ENCODE data around the gene FIGN. TPM values are rescaled to one million over a fixed set of nuclear protein-coding genes. Genes with fewer than 3 reads are reported as not detected.

FIGN gene
- total and polyA plus RNA-seq, 4 donors, result 1.1 to 7.8 (median 5.1) TPM

DNA sequence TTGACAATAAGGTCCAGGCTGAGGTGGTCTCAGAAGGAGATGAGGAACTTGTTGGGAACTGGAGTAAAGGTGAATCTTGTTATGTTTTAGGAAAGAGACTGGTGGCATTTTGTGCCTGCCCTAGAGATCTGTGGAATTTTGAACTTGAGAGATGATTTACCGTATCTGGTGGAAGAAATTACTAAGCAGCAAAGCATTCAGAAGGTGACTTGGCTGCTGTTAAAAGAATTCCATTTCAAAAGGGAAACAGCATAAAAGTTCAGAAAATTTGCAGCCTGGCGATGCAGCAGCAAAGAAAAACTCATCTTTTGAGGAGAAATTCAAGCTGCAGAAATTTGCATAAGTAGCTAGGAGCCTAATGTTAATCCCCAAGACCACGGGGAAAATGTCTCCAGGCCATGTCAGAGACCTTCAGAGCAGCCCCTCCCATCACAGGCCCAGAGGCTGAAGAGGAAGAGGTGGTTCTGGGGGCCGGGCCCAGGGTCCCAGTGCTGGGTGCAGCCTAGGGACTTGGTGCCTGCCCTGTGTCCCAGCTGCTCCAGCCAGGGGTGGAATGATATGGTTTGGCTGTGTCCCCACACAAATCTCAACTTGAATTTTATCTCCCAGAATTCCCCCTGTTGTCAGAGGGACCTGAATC, 73.5 kb downstream of the FIGN start:
- Histone ChIP-seq H3K4me3 (ENCODE audit: low read depth in 1 of 3, low read length in 3 of 3) (no peak overlapping the region), H3K27ac (ENCODE audit: low read depth in 1 of 2, low read length in 2 of 2) (no peak overlapping the region), H3K9ac (ENCODE audit: low read depth in 1 of 2, low read length in 2 of 2) (no peak overlapping the region), H3K27me3 (ENCODE audit: control insufficient read depth in 4 of 4, insufficient read depth in 4 of 4, low read length in 3 of 4) (no peaks in the 10 kb centered on the region), H3K9me3 (ENCODE audit: control insufficient read depth in 4 of 4, low read length in 3 of 4) (no peaks in the 10 kb centered on the region), H3K36me3 (ENCODE audit: control insufficient read depth in 4 of 4, insufficient read depth in 3 of 4, low read depth in 1 of 4, low read length in 3 of 4) (no peaks in the 10 kb centered on the region), H3K4me1 (ENCODE audit: control insufficient read depth in 4 of 4, insufficient read depth in 4 of 4, low read length in 3 of 4) (peaks cover 0 to 1% (median under 1%) of the 10 kb centered on the region in 4 donors)
- TF ChIP-seq, protein P1, sequence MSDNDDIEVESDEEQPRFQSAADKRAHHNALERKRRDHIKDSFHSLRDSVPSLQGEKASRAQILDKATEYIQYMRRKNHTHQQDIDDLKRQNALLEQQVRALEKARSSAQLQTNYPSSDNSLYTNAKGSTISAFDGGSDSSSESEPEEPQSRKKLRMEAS (IDR thresholded peaks at IDR 0.05), result no peak
- TF ChIP-seq JUND (IDR thresholded peaks at IDR 0.05), result no peak
- no peak for TF ChIP-seq HNF4A (conservative IDR thresholded peaks at IDR 0.05)
- TF ChIP-seq, protein P2, sequence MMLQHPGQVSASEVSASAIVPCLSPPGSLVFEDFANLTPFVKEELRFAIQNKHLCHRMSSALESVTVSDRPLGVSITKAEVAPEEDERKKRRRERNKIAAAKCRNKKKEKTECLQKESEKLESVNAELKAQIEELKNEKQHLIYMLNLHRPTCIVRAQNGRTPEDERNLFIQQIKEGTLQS (IDR thresholded peaks at IDR 0.05), result no peak
- TF ChIP-seq, protein P3, sequence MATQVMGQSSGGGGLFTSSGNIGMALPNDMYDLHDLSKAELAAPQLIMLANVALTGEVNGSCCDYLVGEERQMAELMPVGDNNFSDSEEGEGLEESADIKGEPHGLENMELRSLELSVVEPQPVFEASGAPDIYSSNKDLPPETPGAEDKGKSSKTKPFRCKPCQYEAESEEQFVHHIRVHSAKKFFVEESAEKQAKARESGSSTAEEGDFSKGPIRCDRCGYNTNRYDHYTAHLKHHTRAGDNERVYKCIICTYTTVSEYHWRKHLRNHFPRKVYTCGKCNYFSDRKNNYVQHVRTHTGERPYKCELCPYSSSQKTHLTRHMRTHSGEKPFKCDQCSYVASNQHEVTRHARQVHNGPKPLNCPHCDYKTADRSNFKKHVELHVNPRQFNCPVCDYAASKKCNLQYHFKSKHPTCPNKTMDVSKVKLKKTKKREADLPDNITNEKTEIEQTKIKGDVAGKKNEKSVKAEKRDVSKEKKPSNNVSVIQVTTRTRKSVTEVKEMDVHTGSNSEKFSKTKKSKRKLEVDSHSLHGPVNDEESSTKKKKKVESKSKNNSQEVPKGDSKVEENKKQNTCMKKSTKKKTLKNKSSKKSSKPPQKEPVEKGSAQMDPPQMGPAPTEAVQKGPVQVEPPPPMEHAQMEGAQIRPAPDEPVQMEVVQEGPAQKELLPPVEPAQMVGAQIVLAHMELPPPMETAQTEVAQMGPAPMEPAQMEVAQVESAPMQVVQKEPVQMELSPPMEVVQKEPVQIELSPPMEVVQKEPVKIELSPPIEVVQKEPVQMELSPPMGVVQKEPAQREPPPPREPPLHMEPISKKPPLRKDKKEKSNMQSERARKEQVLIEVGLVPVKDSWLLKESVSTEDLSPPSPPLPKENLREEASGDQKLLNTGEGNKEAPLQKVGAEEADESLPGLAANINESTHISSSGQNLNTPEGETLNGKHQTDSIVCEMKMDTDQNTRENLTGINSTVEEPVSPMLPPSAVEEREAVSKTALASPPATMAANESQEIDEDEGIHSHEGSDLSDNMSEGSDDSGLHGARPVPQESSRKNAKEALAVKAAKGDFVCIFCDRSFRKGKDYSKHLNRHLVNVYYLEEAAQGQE (IDR thresholded peaks at IDR 0.05), result no peak
- TF ChIP-seq HNF4G (IDR thresholded peaks at IDR 0.05), result no peak
- no peak for TF ChIP-seq NR2F2 (IDR thresholded peaks at IDR 0.05)
- no peak for TF ChIP-seq ZBTB33 (IDR thresholded peaks at IDR 0.05)
- no peak for TF ChIP-seq CTCF (IDR thresholded peaks at IDR 0.05; ENCODE audit: low read depth, low read length, missing input control)
- DNase-seq (ENCODE audit: low spot score), result no peak
- WGBS, result 87% methylated on average over 4 of the region's 4 CpGs

DNA sequence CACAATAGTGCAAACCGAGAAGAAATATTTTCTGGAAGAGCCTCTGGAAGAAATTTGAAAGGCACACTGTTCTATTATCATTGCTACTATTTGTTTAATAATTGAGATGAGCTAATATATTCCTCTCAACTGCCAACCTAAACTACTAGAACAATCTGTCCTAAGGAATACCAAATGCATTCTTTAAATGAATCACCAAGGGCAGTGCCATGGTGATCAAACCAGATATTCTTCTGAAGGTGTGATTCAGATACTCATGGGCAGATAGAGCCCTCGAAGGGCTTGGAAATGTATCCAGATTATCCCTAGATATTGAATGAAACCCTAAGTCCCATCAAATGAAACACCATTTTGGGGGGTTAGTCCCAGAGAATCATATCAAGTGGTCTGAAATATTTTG, 76.6 kb downstream of the FIGN start:
- Histone ChIP-seq H3K4me1 (ENCODE audit: control insufficient read depth in 4 of 4, insufficient read depth in 4 of 4, low read length in 3 of 4) (no peaks in the 10 kb centered on the region), H3K4me3 (ENCODE audit: low read depth in 1 of 3, low read length in 3 of 3) (no peak overlapping the region), H3K36me3 (ENCODE audit: control insufficient read depth in 4 of 4, insufficient read depth in 3 of 4, low read depth in 1 of 4, low read length in 3 of 4) (no peaks in the 10 kb centered on the region), H3K27ac (ENCODE audit: low read depth in 1 of 2, low read length in 2 of 2) (no peak overlapping the region), H3K27me3 (ENCODE audit: control insufficient read depth in 4 of 4, insufficient read depth in 4 of 4, low read length in 3 of 4) (no peaks in the 10 kb centered on the region), H3K9ac (ENCODE audit: low read depth in 1 of 2, low read length in 2 of 2) (no peak overlapping the region), H3K9me3 (ENCODE audit: control insufficient read depth in 4 of 4, low read length in 3 of 4) (no peaks in the 10 kb centered on the region)
- no peak for DNase-seq (ENCODE audit: low spot score)
- WGBS, result 82% methylated on average over 2 of the region's 2 CpGs
- TF ChIP-seq, protein P3 (IDR thresholded peaks at IDR 0.05), result no peak
- no peak for TF ChIP-seq TAF1 (conservative IDR thresholded peaks at IDR 0.05)
- TF ChIP-seq HNF4G (IDR thresholded peaks at IDR 0.05), result no peak
- TF ChIP-seq ZBTB33 (IDR thresholded peaks at IDR 0.05), result no peak
- TF ChIP-seq HNF4A (conservative IDR thresholded peaks at IDR 0.05), result no peak
- TF ChIP-seq RAD21 (IDR thresholded peaks at IDR 0.05), result no peak
- TF ChIP-seq FOXA2 (IDR thresholded peaks at IDR 0.05), result no peak
- TF ChIP-seq EGR1 (IDR thresholded peaks at IDR 0.05; ENCODE audit: low read depth in 2 of 2), result no peak
- TF ChIP-seq FOXA1 (IDR thresholded peaks at IDR 0.05), result no peak

Data from liver (tissue), 9 donors.